ENCODE measurements around the gene SOX1. TPM values are rescaled to one million over a fixed set of nuclear protein-coding genes. Genes with fewer than 3 reads are reported as not detected.

The SOX1 gene
- total RNA-seq, 6 experiments from 2014 or later = not detected

GRCh38 chr13:112054616-112055015 is 12.3 kb upstream of the SOX1 start:
- Histone ChIP-seq H3K36me3 (no peaks in the 10 kb centered on the region), H3K4me3 (no peak overlapping the region), H3K27me3 (peaks cover 16 to 71% of the 10 kb centered on the region in 2 donors), H3K4me1 (peaks cover 0 to 18% (median 0%) of the 10 kb centered on the region in 4 donors), H3K9me3 (no peaks in the 10 kb centered on the region), H3K27ac (no peak overlapping the region)
- no peak for DNase-seq
- WGBS (ENCODE audit: insufficient coverage, low coverage, low lambda C conversion rate, missing lambda C conversion rate) = 10% methylated on average over 10 of the region's 10 CpGs
- no peak for ATAC-seq
- intact Hi-C loops (cut with DNase I) = no loop called here
- TF ChIP-seq CTCF (IDR thresholded peaks at IDR 0.05) (no peak), POLR2A (IDR thresholded peaks at IDR 0.05) (no peak)

- Histone ChIP-seq H3K27me3 (peaks cover 14 to 73% of the 10 kb centered on the region in 2 donors), H3K27ac (no peak overlapping the region), H3K36me3 (no peaks in the 10 kb centered on the region), H3K4me1 (peaks cover 0 to 18% (median 0%) of the 10 kb centered on the region in 4 donors), H3K4me3 (no peak overlapping the region), H3K9me3 (no peaks in the 10 kb centered on the region)
- no peak for DNase-seq
- ATAC-seq = no peak
- intact Hi-C loops (cut with DNase I) = no loop called here
- 6% methylated on average over 22 of the region's 50 CpGs for WGBS (ENCODE audit: insufficient coverage, low coverage, low lambda C conversion rate, missing lambda C conversion rate)
- TF ChIP-seq POLR2A (IDR thresholded peaks at IDR 0.05) (no peak), CTCF (IDR thresholded peaks at IDR 0.05) (no peak)
Measured at GRCh38 chr13:112055036-112055914, 11.7 kb upstream of the SOX1 start.

GRCh38 chr13:112055915-112056269 is 11.1 kb upstream of the SOX1 start:
- ATAC-seq = no peak
- TF ChIP-seq POLR2A (IDR thresholded peaks at IDR 0.05) (no peak), CTCF (IDR thresholded peaks at IDR 0.05) (no peak)
- Histone ChIP-seq H3K4me3 (no peak overlapping the region), H3K4me1 (peaks cover 0 to 18% (median 0%) of the 10 kb centered on the region in 4 donors), H3K27ac (no peak overlapping the region), H3K9me3 (no peaks in the 10 kb centered on the region), H3K36me3 (no peaks in the 10 kb centered on the region), H3K27me3 (peaks cover 14 to 72% of the 10 kb centered on the region in 2 donors)
- intact Hi-C loops (cut with DNase I) = no loop called here
- DNase-seq = no peak
- WGBS (ENCODE audit: insufficient coverage, low coverage, low lambda C conversion rate, missing lambda C conversion rate) = 1% methylated on average over 20 of the region's 32 CpGs

- Histone ChIP-seq H3K4me1 (peaks cover 0 to 18% (median 0%) of the 10 kb centered on the region in 4 donors), H3K27ac (no peak overlapping the region), H3K27me3 (peaks cover 14 to 76% of the 10 kb centered on the region in 2 donors), H3K36me3 (no peaks in the 10 kb centered on the region), H3K4me3 (no peak overlapping the region), H3K9me3 (no peaks in the 10 kb centered on the region)
- ATAC-seq (no peak), DNase-seq (no peak)
- TF ChIP-seq POLR2A (IDR thresholded peaks at IDR 0.05) (no peak), CTCF (IDR thresholded peaks at IDR 0.05) (no peak)
- WGBS (ENCODE audit: insufficient coverage, low coverage, low lambda C conversion rate, missing lambda C conversion rate) = 5% methylated on average over 27 of the region's 32 CpGs
- intact Hi-C loops (cut with DNase I) = no loop called here
Measured at GRCh38 chr13:112056284-112056727, 10.6 kb upstream of the SOX1 start.
